CD4-positive, alpha-beta T cell treated with Interleukin-6 at 100 ng/mL for 8 hours (primary cell): ENCODE measurements around the gene LRSAM1.
A peak's percentile ranks its signal among the peaks of the same experiment; 100 is the strongest.

Source experiments
- DNase-seq: peaks from one replicate; pipeline ENCODE4 v3.0.0-alpha.2; 2020; ENCODE audit warnings: mixed read lengths, low spot score

The LRSAM1 gene

GRCh38 chr9:127496974-127497373 lies 45.7 kb downstream of the LRSAM1 start:
- no peak for DNase-seq

GRCh38 chr9:127497656-127498290 lies 46.5 kb downstream of the LRSAM1 start:
- DNase-seq: no peak

- DNase-seq: no peak
Measured at GRCh38 chr9:127498298-127498697, 47.0 kb downstream of the LRSAM1 start.

- DNase-seq: no peak
Measured at GRCh38 chr9:127500399-127500798, 49.1 kb downstream of the LRSAM1 start.

- DNase-seq: no peak
Measured at GRCh38 chr9:127500862-127501261, 49.6 kb downstream of the LRSAM1 start.

- no peak for DNase-seq
Measured at GRCh38 chr9:127501821-127502343, 50.6 kb downstream of the LRSAM1 start.

- no peak for DNase-seq
Measured at GRCh38 chr9:127502706-127503378, 51.5 kb downstream of the LRSAM1 start.

GRCh38 chr9:127503379-127503921 lies 52.1 kb downstream of the LRSAM1 start:
- no peak for DNase-seq

GRCh38 chr9:127503947-127504886 lies 52.9 kb downstream of the LRSAM1 start:
- DNase-seq: peak; percentile 82

GRCh38 chr9:127504887-127505251 lies 53.6 kb downstream of the LRSAM1 start:
- DNase-seq: no peak

GRCh38 chr9:127505396-127506116 lies 54.2 kb downstream of the LRSAM1 start:
- DNase-seq: no peak

- DNase-seq: no peak
Measured at GRCh38 chr9:127506117-127506813, 55.0 kb downstream of the LRSAM1 start.

GRCh38 chr9:127506814-127507750 lies 55.8 kb downstream of the LRSAM1 start:
- DNase-seq: no peak

- no peak for DNase-seq
Measured at GRCh38 chr9:127507751-127508648, 56.7 kb downstream of the LRSAM1 start.

GRCh38 chr9:127508901-127509260 lies 57.6 kb downstream of the LRSAM1 start:
- DNase-seq: no peak

GRCh38 chr9:127509261-127509954 lies 58.1 kb downstream of the LRSAM1 start:
- DNase-seq: no peak

- DNase-seq: no peak
Measured at GRCh38 chr9:127509955-127510299, 58.6 kb downstream of the LRSAM1 start.

GRCh38 chr9:127514468-127514867 lies 63.2 kb downstream of the LRSAM1 start:
- no peak for DNase-seq
